ENCODE results near the gene TNIP1. TPM values are rescaled to one million over a fixed set of nuclear protein-coding genes. Genes with fewer than 3 reads are reported as not detected.

Gene TNIP1
- polyA plus RNA-seq, 1 of the 3 experiments (the other 2 are of a cell fraction): 46.2 TPM

- POLR2A ChIA-PET: no interaction called here
- no peaks in the 10 kb centered on the region for H3K9me2 ChIP-seq
These were observed 49.5 kb upstream of the TNIP1 start for GRCh38 chr5:151130235-151130921.

More at GRCh38 chr5:151130235-151130921, 49.5 kb upstream of the TNIP1 start:
- Histone ChIP-seq H3K4me2 (no peak overlapping the region), H3F3A (replicated peaks; ENCODE audit: insufficient read depth) (no peaks in the 10 kb centered on the region), H3K79me2 (ENCODE audit: insufficient read depth) (no peaks in the 10 kb centered on the region), H4K20me1 (ENCODE audit: insufficient read depth) (no peaks in the 10 kb centered on the region), H3K36me3 (replicated peaks in 1 of 2; ENCODE audit: control insufficient read depth in 1 of 2, insufficient read depth in 2 of 2, low read length in 1 of 2) (peaks cover 26 to 74% of the 10 kb centered on the region in 2 experiments), H3K9ac (no peak overlapping the region), H3K27me3 (ENCODE audit: insufficient read depth) (no peaks in the 10 kb centered on the region), H3K9me3 (no peaks in the 10 kb centered on the region), H3K4me3 (ENCODE audit: low read depth in 2 of 2, low read length in 1 of 2) (no peak overlapping the region), H3K27ac (ENCODE audit: low read depth in 2 of 2, low read length in 1 of 2) (no peak overlapping the region), H2AFZ (ENCODE audit: low read depth) (no peak overlapping the region), H3K4me1 (ENCODE audit: control insufficient read depth in 1 of 2, insufficient read depth in 2 of 2, low read depth in 1 of 2, low read length in 1 of 2) (no peaks in the 10 kb centered on the region)
- TF ChIP-seq PBX3 (IDR thresholded peaks at IDR 0.05): no peak
- no peak for TF ChIP-seq REST (IDR thresholded peaks at IDR 0.05; ENCODE audit: low read depth, low read length)
- TF ChIP-seq SIN3A (IDR thresholded peaks at IDR 0.05; ENCODE audit: borderline replicate concordance, low read depth, low read length): no peak
- TF ChIP-seq RXRA (IDR thresholded peaks at IDR 0.05; ENCODE audit: borderline replicate concordance, low read depth): no peak
- TF ChIP-seq YY1 (IDR thresholded peaks at IDR 0.05; ENCODE audit: low read depth): no peak
- no peak for TF ChIP-seq TCF12 (IDR thresholded peaks at IDR 0.05)
- TF ChIP-seq CTCF (IDR thresholded peaks at IDR 0.05): no peak
- WGBS (ENCODE audit: low lambda C conversion rate): 100% methylated on average over 7 of the region's 8 CpGs
- CTCF ChIA-PET: interaction anchor here (1.0 to 32.5 kb wide), 7 partner anchors 16 to 522 kb away, joined by 3 to 540 read pairs (median 6); no protein-coding TSS in a partner anchor
- no peak for DNase-seq

Data from SK-N-SH (cell line).